Measurements from ENCODE around the gene PLEKHJ1. TPM values are rescaled to one million over a fixed set of nuclear protein-coding genes. Genes with fewer than 3 reads are reported as not detected.
"Not testable (repeated sequence)": the region's sequence is repeated elsewhere in the genome, so short reads cannot be mapped to it uniquely, and the experiment has no call there.

Gene PLEKHJ1, protein sequence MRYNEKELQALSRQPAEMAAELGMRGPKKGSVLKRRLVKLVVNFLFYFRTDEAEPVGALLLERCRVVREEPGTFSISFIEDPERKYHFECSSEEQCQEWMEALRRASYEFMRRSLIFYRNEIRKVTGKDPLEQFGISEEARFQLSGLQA
- 120 TPM for polyA plus RNA-seq (2012; ENCODE audit: insufficient read depth, insufficient read length, low read depth)

DNA sequence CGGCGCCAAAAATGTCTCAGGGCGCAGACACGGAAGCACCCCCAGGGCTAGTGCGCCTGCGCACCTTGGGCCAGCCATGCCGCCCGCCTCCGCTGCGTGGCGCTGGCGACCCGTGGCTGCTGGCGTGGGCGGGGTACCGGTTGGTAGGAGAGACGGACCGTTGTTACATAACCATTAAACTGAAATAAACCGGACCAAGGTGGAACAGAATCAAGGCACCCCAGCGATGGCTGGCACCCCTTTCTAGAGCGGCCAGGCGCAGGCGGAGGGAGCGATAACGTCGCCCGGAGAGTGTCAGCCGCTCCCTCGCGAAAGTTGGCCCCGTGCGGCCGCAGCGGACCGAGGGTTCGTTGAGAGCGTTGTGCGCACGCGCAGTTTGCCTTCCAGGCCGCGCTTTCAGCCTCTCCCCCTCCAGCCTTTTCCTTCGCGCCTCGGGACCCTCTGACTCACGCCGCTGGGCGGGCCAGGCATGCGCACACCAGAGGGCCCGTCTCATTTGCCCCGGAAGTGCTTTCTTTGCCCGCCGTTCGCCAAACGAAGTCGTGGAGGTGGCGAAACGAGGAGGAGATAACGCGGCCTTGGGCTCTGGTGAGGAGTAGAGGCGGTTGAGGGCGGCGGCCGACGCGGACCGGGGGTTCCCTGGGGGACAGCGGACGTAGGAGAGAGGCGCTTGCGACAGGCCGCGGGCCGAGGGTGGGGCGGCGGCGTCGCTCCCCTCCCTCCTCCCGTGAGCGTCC is at the start of gene PLEKHJ1, which contains the start of gene SF3A2:
Gene PLEKHJ1 (minus strand): TSS at position 16 of the 737 bp plus-strand sequence. CDS start 81 bp downstream, outside the sequence.
Gene SF3A2 (plus strand): TSS at position 511 of the 737 bp plus-strand sequence. CDS start 6,595 bp downstream, outside the sequence.
- Histone ChIP-seq H3K4me1 (peaks cover 6% of the 10 kb centered on the region), H3K27me3 (no peaks in the 10 kb centered on the region), H3K9me3 (no peaks in the 10 kb centered on the region), H3K36me3 (peaks cover 54% of the 10 kb centered on the region), H3K4me3 (ENCODE audit: low read depth, low read length) (peak within 1 kb of the TSS; percentile 88)
- TF ChIP-seq, protein P1, sequence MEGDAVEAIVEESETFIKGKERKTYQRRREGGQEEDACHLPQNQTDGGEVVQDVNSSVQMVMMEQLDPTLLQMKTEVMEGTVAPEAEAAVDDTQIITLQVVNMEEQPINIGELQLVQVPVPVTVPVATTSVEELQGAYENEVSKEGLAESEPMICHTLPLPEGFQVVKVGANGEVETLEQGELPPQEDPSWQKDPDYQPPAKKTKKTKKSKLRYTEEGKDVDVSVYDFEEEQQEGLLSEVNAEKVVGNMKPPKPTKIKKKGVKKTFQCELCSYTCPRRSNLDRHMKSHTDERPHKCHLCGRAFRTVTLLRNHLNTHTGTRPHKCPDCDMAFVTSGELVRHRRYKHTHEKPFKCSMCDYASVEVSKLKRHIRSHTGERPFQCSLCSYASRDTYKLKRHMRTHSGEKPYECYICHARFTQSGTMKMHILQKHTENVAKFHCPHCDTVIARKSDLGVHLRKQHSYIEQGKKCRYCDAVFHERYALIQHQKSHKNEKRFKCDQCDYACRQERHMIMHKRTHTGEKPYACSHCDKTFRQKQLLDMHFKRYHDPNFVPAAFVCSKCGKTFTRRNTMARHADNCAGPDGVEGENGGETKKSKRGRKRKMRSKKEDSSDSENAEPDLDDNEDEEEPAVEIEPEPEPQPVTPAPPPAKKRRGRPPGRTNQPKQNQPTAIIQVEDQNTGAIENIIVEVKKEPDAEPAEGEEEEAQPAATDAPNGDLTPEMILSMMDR (IDR thresholded peaks at IDR 0.05; ENCODE audit: low read depth, low read length): peak; percentile 95
- DNase-seq: peak; percentile 98

DNA sequence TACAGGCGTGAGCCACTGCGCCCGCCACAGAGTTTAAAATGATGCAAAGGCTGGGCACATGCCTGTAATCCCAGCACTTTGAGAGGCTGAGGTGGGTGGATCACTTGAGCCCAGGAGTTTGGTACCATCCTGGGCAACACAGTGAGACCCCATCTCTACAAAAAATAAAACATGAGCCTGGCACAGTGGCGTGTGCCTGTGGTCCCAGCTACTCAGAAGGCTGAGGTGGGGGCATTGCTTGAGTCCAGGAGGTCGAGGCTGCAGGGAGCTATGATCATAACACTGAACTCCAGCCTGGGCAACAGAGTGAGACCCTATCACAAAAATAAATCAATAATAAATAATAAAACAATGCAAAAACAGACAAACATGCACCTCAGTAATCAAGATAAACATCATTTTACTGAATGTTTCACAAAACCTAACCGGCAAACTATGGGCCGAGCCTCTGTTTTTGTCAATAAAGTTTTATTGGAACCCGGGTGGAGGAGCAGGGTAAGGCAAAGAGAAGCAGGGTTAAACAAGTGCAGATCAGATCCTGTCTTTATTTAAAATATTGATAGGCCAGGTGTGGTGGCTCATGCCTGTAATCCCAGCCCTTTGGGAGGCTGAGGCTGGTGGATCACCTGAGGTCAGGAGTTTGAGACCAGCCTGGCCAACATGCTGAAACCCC is 47.8 kb upstream of the PLEKHJ1 start:
- no peaks in the 10 kb centered on the region for H3K9me3 ChIP-seq
- no peaks in the 10 kb centered on the region for H3K4me1 ChIP-seq
- peaks cover 19% of the 10 kb centered on the region for H3K27me3 ChIP-seq
- no peak overlapping the region for H3K4me3 ChIP-seq (ENCODE audit: low read depth, low read length)
- H3K36me3 ChIP-seq: no peaks in the 10 kb centered on the region
- no peak for DNase-seq
- TF ChIP-seq, protein P1 (IDR thresholded peaks at IDR 0.05; ENCODE audit: low read depth, low read length): no peak

DNA sequence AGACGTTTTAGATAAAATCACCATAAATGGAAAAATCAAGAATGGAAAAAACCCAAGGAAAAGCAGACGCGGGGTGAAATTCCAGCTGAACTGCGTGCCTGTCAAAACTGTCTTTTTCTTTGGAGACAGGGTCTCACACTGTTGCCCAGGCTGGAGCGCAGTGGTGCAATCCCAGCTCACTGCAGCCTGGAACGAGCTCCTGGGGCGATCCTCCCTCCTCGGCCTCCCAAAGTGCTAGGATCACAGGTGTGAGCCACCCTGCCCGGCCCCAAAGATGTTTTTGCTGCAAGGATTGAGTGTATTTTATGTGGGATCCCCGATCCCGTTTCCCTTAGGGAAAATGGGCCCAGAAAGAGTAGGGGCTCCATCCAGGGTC is 46.7 kb upstream of the PLEKHJ1 start:
- H3K36me3 ChIP-seq: no peaks in the 10 kb centered on the region
- H3K27me3 ChIP-seq: peaks cover 8% of the 10 kb centered on the region
- TF ChIP-seq, protein P1 (IDR thresholded peaks at IDR 0.05; ENCODE audit: low read depth, low read length): no peak
- DNase-seq: no peak
- H3K4me3 ChIP-seq (ENCODE audit: low read depth, low read length): no peak overlapping the region
- H3K9me3 ChIP-seq: no peaks in the 10 kb centered on the region
- no peaks in the 10 kb centered on the region for H3K4me1 ChIP-seq

DNA sequence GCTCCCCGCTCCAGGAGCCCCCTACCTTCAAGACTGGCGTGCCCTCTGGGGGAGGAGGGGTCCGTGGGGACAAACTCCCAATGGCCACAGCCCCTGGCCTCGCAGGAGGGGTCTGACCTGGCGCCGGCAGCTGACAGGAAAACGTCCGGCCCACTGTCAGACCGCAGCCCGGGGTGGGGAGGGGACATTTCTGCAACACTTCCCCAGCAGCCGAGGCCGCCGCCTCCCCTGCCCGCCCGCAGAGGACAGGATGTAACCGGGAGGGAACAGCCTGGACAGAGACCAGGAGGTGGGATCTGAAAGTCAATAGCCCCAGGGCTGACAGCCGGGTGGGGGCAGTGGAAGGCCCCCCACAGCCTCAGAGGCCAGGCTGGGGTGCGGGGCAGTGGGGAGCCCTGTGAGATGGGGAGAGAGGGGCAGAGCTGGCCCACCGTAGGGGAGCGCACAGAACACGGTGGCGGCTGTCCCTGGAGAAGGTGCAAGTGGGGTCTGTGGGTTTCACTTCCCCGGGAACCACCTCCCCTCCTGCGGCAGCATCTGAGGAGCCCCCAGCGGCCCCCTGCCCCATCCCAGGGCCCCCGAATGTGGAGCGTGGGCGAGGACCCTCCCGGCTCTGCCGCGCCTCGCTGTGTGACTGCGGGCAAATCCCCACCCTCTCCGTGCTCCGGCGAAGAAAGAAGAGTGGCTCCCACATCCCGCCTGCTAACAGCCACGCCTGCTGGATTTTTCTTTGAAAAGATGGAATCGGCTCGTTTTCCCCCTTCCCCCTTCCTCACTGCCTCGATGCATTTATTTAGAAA is 46.1 kb upstream of the PLEKHJ1 start, which contains the start of gene PEAK3:
Gene PEAK3 (minus strand): TSS at position 114 of the 800 bp plus-strand sequence. CDS start 1,244 bp downstream, outside the sequence.
- TF ChIP-seq, protein P1 (IDR thresholded peaks at IDR 0.05; ENCODE audit: low read depth, low read length): no peak
- Histone ChIP-seq H3K9me3 (no peaks in the 10 kb centered on the region), H3K27me3 (peaks cover 3% of the 10 kb centered on the region; the same call in 1 of the 2 replicates), H3K36me3 (no peaks in the 10 kb centered on the region), H3K4me1 (no peaks in the 10 kb centered on the region), H3K4me3 (ENCODE audit: low read depth, low read length) (no peak within 1 kb of the TSS)
- DNase-seq: no peak

DNA sequence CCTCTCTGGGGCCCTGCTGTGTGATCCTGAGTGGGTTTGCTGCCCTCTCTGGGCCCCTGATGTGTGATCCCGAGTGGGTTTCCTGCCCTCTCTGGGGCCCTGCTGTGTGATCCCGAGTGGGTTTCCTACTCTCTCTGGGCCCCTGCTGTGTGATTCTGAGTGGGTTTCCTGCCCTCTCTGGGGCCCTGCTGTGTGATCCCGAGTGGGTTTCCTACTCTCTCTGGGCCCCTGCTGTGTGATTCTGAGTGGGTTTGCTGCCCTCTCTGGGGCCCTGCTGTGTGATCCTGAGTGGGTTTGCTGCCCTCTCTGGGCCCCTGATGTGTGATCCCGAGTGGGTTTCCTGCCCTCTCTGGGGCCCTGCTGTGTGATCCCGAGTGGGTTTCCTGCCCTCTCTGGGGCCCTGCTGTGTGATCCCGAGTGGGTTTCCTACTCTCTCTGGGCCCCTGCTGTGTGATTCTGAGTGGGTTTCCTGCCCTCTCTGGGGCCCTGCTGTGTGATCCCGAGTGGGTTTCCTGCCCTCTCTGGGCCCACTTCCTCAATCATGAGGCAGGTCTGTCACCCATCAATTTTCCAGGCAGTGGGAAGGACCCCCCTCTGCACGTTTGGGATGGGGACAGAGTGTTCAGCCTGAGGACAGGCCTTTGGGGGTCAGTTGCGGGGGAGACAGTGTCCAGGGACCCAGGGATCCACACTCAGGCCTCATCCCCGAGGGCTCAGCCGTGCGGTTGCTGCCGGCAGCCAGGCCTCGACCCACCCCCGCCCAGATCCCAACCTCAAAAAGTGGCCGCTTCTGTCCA is 45.3 kb upstream of the PLEKHJ1 start:
- DNase-seq; H3K4me3 ChIP-seq (ENCODE audit: low read depth, low read length): not testable (repeated sequence)

More for the DNA sequence above, 45.3 kb upstream of the PLEKHJ1 start:
- H3K9me3 ChIP-seq, H3K4me1 ChIP-seq, H3K27me3 ChIP-seq, H3K36me3 ChIP-seq: not testable (repeated sequence)
